B cell (primary cell): ENCODE results near the gene TANK. TPM values are rescaled to one million over a fixed set of nuclear protein-coding genes. Genes with fewer than 3 reads are reported as not detected.

Experiments
- ATAC-seq: fragments of 200-7000 bp; cut with Tn5 transposase; one replicate; pipeline ENCODE4 v1.10.0; 2021; ENCODE audit warnings: low read depth, mild to moderate bottlenecking, moderate number of reproducible peaks, moderate library complexity
- CTCF ChIA-PET: fragments of 350-600 bp; sonication (Branson Sonifier 250); formaldehyde crosslinking; loops from one replicate; lab custom pipeline; 2021; ENCODE audit warnings: antibody characterized with exemption, inconsistent platforms; lab: Charles Lee
- POLR2A ChIA-PET: fragments of 350-600 bp; sonication (Branson Sonifier 250); formaldehyde crosslinking; loops from one replicate; lab custom pipeline; 2021; ENCODE audit warnings: antibody characterized with exemption; lab: Charles Lee
- DNase-seq: peaks from one replicate; pipeline ENCODE4 v3.0.0; 2013
- H2AFZ ChIP-seq: 2 replicates; pipeline ENCODE4 v1.6.1; 2012; ENCODE audit warnings: mild to moderate bottlenecking, low read depth, low read length; ENCODE audit not compliant: insufficient read depth, poor library complexity, severe bottlenecking
- H3K27ac ChIP-seq, 2 donors: 1 replicate in 1 of 2; 2 replicates in 1 of 2; pipeline ENCODE4 v1.5.1; 2012 to 2013; ENCODE audit warnings: low read length in 2 of 2, mild to moderate bottlenecking in 2 of 2, moderate library complexity in 1 of 2
- H3K27me3 ChIP-seq, 4 experiments: fragments of 200-600 bp in 1 of 4; sonication (generic) in 1 of 4; replicated peaks in 1 of 4; 1 replicate in 2 of 4; 2 replicates in 2 of 4; pipeline versions ENCODE4 v1.6.1 to v1.7.0; 2013 to 2016; ENCODE audit warnings: low read length in 3 of 4, mild to moderate bottlenecking in 2 of 4, mixed read lengths in 1 of 4, moderate library complexity in 1 of 4; ENCODE audit not compliant: insufficient read depth in 4 of 4, control insufficient read depth in 3 of 4; ENCODE audit errors: control extremely low read depth in 1 of 4
- H3K36me3 ChIP-seq, 2 experiments: replicated peaks in 1 of 2; 1 replicate in 1 of 2; 2 replicates in 1 of 2; pipeline versions ENCODE4 v1.6.1 to v1.7.1; 2013; ENCODE audit warnings: low read length in 1 of 2; ENCODE audit not compliant: insufficient read depth in 2 of 2, control insufficient read depth in 1 of 2; ENCODE audit errors: control extremely low read depth in 1 of 2, extremely low read depth in 1 of 2
- H3K4me1 ChIP-seq, 2 donors: fragments of 200-600 bp in 1 of 2; sonication (generic) in 1 of 2; 1 replicate in 1 of 2; 2 replicates in 1 of 2; pipeline versions ENCODE4 v1.5.1 to v1.6.1; 2013 to 2017; ENCODE audit warnings: low read length in 2 of 2; ENCODE audit not compliant: control insufficient read depth in 2 of 2, insufficient read depth in 2 of 2
- H3K4me2 ChIP-seq: replicated peaks from 2 replicates; pipeline ENCODE3; 2012; ENCODE audit warnings: mild to moderate bottlenecking, low read depth, low read length; ENCODE audit not compliant: poor library complexity, severe bottlenecking
- H3K4me3 ChIP-seq, 5 experiments: fragments of 200-600 bp in 1 of 5; sonication (generic) in 1 of 5; 1 replicate in 3 of 5; 2 replicates in 2 of 5; pipeline versions ENCODE4 v1.5.1 to v1.7.0; 2011 to 2016; ENCODE audit warnings: low read length in 4 of 5, mild to moderate bottlenecking in 4 of 5, low read depth in 2 of 5, control low read depth in 1 of 5, moderate library complexity in 1 of 5; ENCODE audit not compliant: insufficient read depth in 1 of 5; ENCODE audit errors: control extremely low read depth in 1 of 5, extremely low read depth in 1 of 5
- H3K79me2 ChIP-seq: fragments of 200-600 bp; sonication (generic); one replicate; pipeline ENCODE4 v1.6.0; 2016; ENCODE audit warnings: low read length; ENCODE audit not compliant: control insufficient read depth, insufficient read depth
- H3K9ac ChIP-seq: fragments of 200-600 bp; sonication (generic); 2 replicates; pipeline ENCODE4 v1.6.1; 2017; ENCODE audit warnings: mild to moderate bottlenecking, low read length, moderate library complexity
- H3K9me3 ChIP-seq, 3 donors: one replicate each; pipeline versions ENCODE4 v1.6.1 to v1.7.1; 2013; ENCODE audit warnings: low read length in 2 of 3; ENCODE audit not compliant: control insufficient read depth in 2 of 3, insufficient read depth in 1 of 3; ENCODE audit errors: control extremely low read depth in 1 of 3
- H4K20me1 ChIP-seq: 2 replicates; pipeline ENCODE4 v1.6.0; 2012; ENCODE audit warnings: mild to moderate bottlenecking, low read length; ENCODE audit not compliant: insufficient read depth, control insufficient read depth, poor library complexity, severe bottlenecking
- H3K27ac Mint-ChIP-seq: one replicate; pipeline ENCODE4 v1.8.0; 2021; ENCODE audit warnings: mixed read lengths
- H3K27me3 Mint-ChIP-seq: one replicate; pipeline ENCODE4 v1.8.0; 2021; ENCODE audit warnings: mixed read lengths
- H3K4me1 Mint-ChIP-seq: one replicate; pipeline ENCODE4 v1.8.0; 2021; ENCODE audit warnings: mixed read lengths
- H3K4me3 Mint-ChIP-seq: one replicate; pipeline ENCODE4 v1.8.0; 2021; ENCODE audit warnings: mixed read lengths
- H3K9me3 Mint-ChIP-seq: one replicate; pipeline ENCODE4 v1.8.0; 2022; ENCODE audit warnings: mixed read lengths; ENCODE audit not compliant: insufficient read depth
- CTCF ChIP-seq: fragments of 200-600 bp; IDR thresholded peaks from one replicate; pipeline ENCODE4 v1.8.0; 2022; ENCODE audit warnings: antibody characterized with exemption, mild to moderate bottlenecking
- EZH2 ChIP-seq: IDR thresholded peaks from 2 replicates; pipeline ENCODE4 v1.6.1; 2012; ENCODE audit warnings: borderline replicate concordance, low read depth, mild to moderate bottlenecking, moderate library complexity, low read length; ENCODE audit not compliant: insufficient read depth, poor library complexity, severe bottlenecking
- WGBS: methylation state at CpG from one replicate; pipeline ENCODE4 v1.1.5; 2013; ENCODE audit warnings: missing lambda C conversion rate; ENCODE audit not compliant: insufficient coverage; 5-methylcytosine and 5-hydroxymethylcytosine counted together
- intact Hi-C: fragments of 100-400 bp; cut with micrococcal nuclease; formaldehyde crosslinking; loops from one replicate; pipeline ENCODE4 v1.10.0; 2022
- polyA plus RNA-seq: library from polyadenylated mRNA; depleted of rRNA; stranded (reverse); fragments of >200 nt; gene quantifications from 2 replicates; pipeline ENCODE4 v1.2.3, GENCODE V29; 2012
- total RNA-seq, 2 donors: library from RNA; stranded (reverse); fragments of 120-200 nt in 1 of 2; gene quantifications; 1 replicate in 1 of 2; 2 replicates in 1 of 2; pipeline versions ENCODE4 v1.2.3 to v1.2.4, GENCODE V29; 2013 to 2022

TANK gene
- total and polyA plus RNA-seq, 2 donors (not counting 1 experiment from before 2014, with no cell fraction given): 62.4 to 179 TPM

- Histone ChIP-seq H3K4me3 (peak overlapping the region; percentile 62 to 94 (median 79)), H2AFZ (no peak overlapping the region), H3K9me3 (no peaks in the 10 kb centered on the region), H3K27ac (peak overlapping the region; percentile 97 to 100), H4K20me1 (peaks cover 18% of the 10 kb centered on the region), H3K79me2 (peaks cover 93% of the 10 kb centered on the region), H3K27me3 (no peaks in the 10 kb centered on the region), H3K4me1 (peaks cover 30 to 45% of the 10 kb centered on the region in 2 donors), H3K36me3 (peaks cover 0 to 2% of the 10 kb centered on the region in 2 experiments), H3K4me2 (peak overlapping the region; percentile 86), H3K9ac (peak overlapping the region; percentile 94)
- DNase-seq (peak; percentile 58), ATAC-seq (peak; percentile 26)
- intact Hi-C loops: loop anchor here (2.0 to 5.0 kb wide), 5 partner anchors 34 to 1426 kb away; partner anchors contain the start of gene MARCHF7
- no peaks in the 10 kb centered on the region for H3K27me3 Mint-ChIP-seq
- ChIA-PET CTCF (interaction anchor here (1.3 to 3.3 kb wide), 3 partner anchors 13 to 74 kb away, joined by 3 to 15 read pairs (median 4); partner anchors contain the start of gene TANK), POLR2A (interaction anchor here (1.3 kb wide), 1 partner anchor 52 kb away, joined by 4 read pairs; no protein-coding TSS in a partner anchor)
- H3K9me3 Mint-ChIP-seq: peaks cover 3% of the 10 kb centered on the region
- H3K27ac Mint-ChIP-seq: peak overlapping the region; percentile 93
- WGBS: no CpG with 5 or more reads among the region's 2 CpGs
- peaks cover 67% of the 10 kb centered on the region for H3K4me1 Mint-ChIP-seq
- no peak for TF ChIP-seq EZH2
- peak overlapping the region; percentile 99 for H3K4me3 Mint-ChIP-seq
These were observed 21.8 kb upstream of the TANK start for GRCh38 chr2:161138429-161138828.

DNA sequence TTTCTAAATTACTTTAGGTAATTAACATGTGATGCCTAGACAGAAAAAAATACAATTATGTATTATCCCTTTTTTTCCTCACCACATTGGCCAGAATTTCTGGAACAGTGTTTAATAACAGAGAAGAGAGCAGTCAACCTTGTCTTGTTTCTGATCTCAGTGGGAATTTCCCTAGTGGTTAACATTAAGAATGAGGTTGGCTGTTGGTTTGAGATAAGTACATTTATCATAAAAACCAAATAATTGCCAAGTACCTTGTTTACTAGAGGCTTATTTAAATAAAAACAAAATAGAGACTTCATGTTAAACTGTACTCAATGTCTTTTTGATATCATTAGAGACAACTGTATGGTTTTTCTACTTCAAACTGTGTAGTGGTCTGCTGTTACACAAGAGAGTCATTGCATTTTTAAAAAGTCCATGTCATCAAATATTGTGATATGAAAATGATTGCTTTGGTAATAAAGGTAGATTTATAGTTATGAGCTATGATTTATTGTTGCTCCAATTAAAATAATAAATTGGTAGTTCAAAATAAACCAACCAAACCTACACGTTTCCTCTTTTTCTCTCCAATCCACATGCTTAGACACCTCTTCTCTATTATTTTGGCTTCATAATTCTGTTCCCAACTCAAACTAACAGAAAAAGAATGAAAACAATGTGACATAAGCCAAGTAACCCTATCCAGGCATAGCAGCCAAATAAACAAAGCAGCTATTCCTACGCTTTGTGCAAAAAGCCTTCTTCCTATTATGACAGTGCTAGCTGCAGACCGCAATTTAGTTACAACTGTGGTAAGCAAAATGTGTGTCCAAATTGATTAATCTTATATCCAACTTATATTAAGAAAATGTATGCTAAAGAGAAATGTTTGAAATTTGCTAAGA, 20.9 kb upstream of the TANK start:
- Histone ChIP-seq H3K9ac (peak overlapping the region; percentile 94), H3K79me2 (peaks cover 100% of the 10 kb centered on the region), H2AFZ (no peak overlapping the region), H3K4me3 (peak overlapping the region; percentile 62 to 94 (median 79)), H4K20me1 (peaks cover 20% of the 10 kb centered on the region), H3K4me2 (peak overlapping the region; percentile 86), H3K27ac (peak overlapping the region; percentile 97 to 100), H3K4me1 (peaks cover 30 to 45% of the 10 kb centered on the region in 2 donors), H3K27me3 (no peaks in the 10 kb centered on the region), H3K9me3 (no peaks in the 10 kb centered on the region), H3K36me3 (peaks cover under 1 to 2% of the 10 kb centered on the region in 2 experiments)
- Mint-ChIP-seq H3K27ac (peak overlapping the region; percentile 81), H3K9me3 (peaks cover 5% of the 10 kb centered on the region), H3K4me3 (peak overlapping the region; percentile 99), H3K27me3 (no peaks in the 10 kb centered on the region), H3K4me1 (peaks cover 71% of the 10 kb centered on the region)
- intact Hi-C loops: loop anchor here (2.0 to 5.0 kb wide), 5 partner anchors 33 to 1427 kb away; partner anchors contain the start of gene MARCHF7
- no CpG with 5 or more reads among the region's 3 CpGs for WGBS
- CTCF ChIA-PET: interaction anchor here (0.9 to 3.3 kb wide), 4 partner anchors 12 to 75 kb away, joined by 3 to 15 read pairs (median 4); partner anchors contain the start of gene TANK
- POLR2A ChIA-PET: no interaction called here
- TF ChIP-seq EZH2: no peak
- no peak for TF ChIP-seq CTCF
- peak; percentile 21 for ATAC-seq
- peak; percentile 65 for DNase-seq
